GM21515 (cell line): Measurements from ENCODE around the gene ITGB4.
"Not testable (repeated sequence)": the region's sequence is repeated elsewhere in the genome, so short reads cannot be mapped to it uniquely, and the experiment has no call there.

Experiments used
- ATAC-seq: cut with Tn5 transposase; IDR thresholded peaks from one replicate; pipeline ENCODE4 v1.9.1; 2021; ENCODE audit not compliant: unreplicated experiment

ITGB4 gene

GRCh38 chr17:75769536-75769935 lies 48.3 kb downstream of the ITGB4 start:
- no peak for ATAC-seq

GRCh38 chr17:75771334-75772281 lies 50.3 kb downstream of the ITGB4 start:
- ATAC-seq, result no peak

GRCh38 chr17:75773121-75773807 lies 52.0 kb downstream of the ITGB4 start:
- ATAC-seq, result no peak

GRCh38 chr17:75773808-75774470 lies 52.7 kb downstream of the ITGB4 start:
- ATAC-seq, result no peak

- ATAC-seq, result no peak
These were observed 53.3 kb downstream of the ITGB4 start for GRCh38 chr17:75774471-75774990.

GRCh38 chr17:75774991-75775668 lies 53.9 kb downstream of the ITGB4 start:
- ATAC-seq, result no peak

- no peak for ATAC-seq
These were observed 55.4 kb downstream of the ITGB4 start for GRCh38 chr17:75776386-75777295.

- ATAC-seq, result no peak
These were observed 56.1 kb downstream of the ITGB4 start for GRCh38 chr17:75777296-75777922.

GRCh38 chr17:75778066-75778860 lies 57.0 kb downstream of the ITGB4 start:
- not testable (repeated sequence) for ATAC-seq

- ATAC-seq, result peak; percentile 12
These were observed 57.6 kb downstream of the ITGB4 start for GRCh38 chr17:75778861-75779249.

GRCh38 chr17:75779250-75779986 lies 58.2 kb downstream of the ITGB4 start:
- peak; percentile 61 for ATAC-seq

- ATAC-seq, result no peak
These were observed 59.0 kb downstream of the ITGB4 start for GRCh38 chr17:75779987-75780889.

- ATAC-seq, result no peak
These were observed 62.0 kb downstream of the ITGB4 start for GRCh38 chr17:75783069-75783783.

GRCh38 chr17:75783803-75784472 lies 62.7 kb downstream of the ITGB4 start:
- ATAC-seq, result peak; percentile 2

GRCh38 chr17:75784473-75785015 lies 63.3 kb downstream of the ITGB4 start, which contains the start of gene UNK:
TSS of gene UNK (plus strand) at chr17:75784806. CDS start at chr17:75784881, 75 bp downstream.
- peak; percentile 56 for ATAC-seq
